Fibroblast of mammary gland (primary cell): ENCODE data around the gene RMND5B.
A peak's percentile ranks its signal among the peaks of the same experiment; 100 is the strongest.

ENCODE experiments used
- DNase-seq: peaks from one replicate; pipeline ENCODE4 v3.0.0-alpha.2; 2010; ENCODE audit warnings: low read depth
- H3K4me3 ChIP-seq: 2 replicates; pipeline ENCODE4 v1.5.1; 2011; ENCODE audit warnings: low read depth, mild to moderate bottlenecking, low read length, moderate library complexity; ENCODE audit not compliant: control insufficient read depth
- TF ChIP-seq, protein P1 (sequence below): conservative IDR thresholded peaks from 2 replicates; pipeline ENCODE4 v1.5.1; 2011; ENCODE audit warnings: low read depth, low read length, inconsistent platforms; ENCODE audit not compliant: control insufficient read depth, insufficient read depth

The RMND5B gene

DNA sequence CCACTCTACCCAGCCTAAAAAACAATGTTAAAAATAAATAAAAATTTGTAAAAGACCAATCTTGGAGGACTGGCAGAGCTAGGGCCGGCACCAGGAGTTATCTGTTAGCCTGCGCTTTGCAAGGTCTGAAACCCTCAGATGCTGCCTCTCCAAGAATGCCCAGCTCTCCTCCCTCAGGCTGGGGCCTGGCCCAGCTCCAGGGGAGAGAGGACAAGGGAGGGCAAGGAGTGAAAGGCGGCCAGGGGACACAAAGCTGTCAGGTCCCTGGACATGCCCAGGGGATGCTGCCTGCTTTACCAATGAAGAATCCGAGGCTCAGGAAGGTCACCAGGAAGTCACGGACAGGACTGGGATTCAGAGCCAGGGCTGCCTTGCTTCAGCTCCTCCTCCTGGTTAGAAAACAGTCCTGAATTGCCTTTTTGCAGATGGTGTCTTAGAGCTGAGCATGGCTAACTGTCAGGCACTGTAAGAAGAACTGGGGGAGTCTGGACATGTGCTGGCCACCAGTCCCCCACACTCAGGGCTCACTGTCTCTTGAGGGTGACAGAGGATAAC is 23.0 kb upstream of the RMND5B start:
- DNase-seq, result no peak
- no peak overlapping the region for H3K4me3 ChIP-seq
- TF ChIP-seq, protein P1, sequence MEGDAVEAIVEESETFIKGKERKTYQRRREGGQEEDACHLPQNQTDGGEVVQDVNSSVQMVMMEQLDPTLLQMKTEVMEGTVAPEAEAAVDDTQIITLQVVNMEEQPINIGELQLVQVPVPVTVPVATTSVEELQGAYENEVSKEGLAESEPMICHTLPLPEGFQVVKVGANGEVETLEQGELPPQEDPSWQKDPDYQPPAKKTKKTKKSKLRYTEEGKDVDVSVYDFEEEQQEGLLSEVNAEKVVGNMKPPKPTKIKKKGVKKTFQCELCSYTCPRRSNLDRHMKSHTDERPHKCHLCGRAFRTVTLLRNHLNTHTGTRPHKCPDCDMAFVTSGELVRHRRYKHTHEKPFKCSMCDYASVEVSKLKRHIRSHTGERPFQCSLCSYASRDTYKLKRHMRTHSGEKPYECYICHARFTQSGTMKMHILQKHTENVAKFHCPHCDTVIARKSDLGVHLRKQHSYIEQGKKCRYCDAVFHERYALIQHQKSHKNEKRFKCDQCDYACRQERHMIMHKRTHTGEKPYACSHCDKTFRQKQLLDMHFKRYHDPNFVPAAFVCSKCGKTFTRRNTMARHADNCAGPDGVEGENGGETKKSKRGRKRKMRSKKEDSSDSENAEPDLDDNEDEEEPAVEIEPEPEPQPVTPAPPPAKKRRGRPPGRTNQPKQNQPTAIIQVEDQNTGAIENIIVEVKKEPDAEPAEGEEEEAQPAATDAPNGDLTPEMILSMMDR, result no peak

DNA sequence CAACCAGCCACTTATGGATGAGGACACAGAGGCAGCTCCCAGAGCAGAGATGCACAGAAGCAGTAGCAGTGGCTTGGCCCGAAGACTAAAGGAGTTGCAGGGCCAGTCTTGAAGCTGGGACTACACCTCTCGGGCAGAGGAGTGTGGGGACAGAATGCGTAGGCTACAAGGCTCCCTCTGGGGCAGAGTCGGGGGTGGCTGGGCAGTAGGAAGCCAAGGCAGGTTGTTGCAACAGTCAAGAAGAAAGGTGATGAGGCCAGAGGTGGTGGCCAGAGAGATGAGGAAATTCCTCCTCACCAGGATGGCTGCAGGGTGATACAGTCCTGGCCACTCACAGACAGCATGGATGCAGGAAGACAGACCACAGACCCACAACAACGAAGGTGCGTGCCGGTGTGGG is 22.4 kb upstream of the RMND5B start:
- no peak for DNase-seq
- TF ChIP-seq, protein P1, result no peak
- no peak overlapping the region for H3K4me3 ChIP-seq

DNA sequence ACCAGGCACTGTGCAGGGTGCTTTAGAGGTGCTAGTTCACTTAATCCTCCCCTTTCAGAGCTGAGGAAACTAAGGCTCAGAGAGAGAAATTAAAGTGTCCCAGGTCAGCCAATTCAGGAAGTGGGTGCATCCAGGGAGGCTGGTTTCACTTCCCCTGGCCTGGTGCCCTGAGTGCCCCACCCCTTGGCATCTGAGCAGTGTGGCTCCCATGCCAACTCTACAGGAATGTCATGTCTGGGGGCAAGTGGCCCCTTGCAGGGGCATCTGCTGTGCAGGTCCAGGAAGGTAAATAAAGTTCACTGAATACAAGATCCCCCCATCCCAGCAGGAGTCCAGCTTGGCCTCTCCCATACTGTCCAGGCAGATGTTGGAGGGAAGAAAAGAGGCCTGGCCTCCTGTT is 21.8 kb upstream of the RMND5B start:
- no peak overlapping the region for H3K4me3 ChIP-seq
- TF ChIP-seq, protein P1, result no peak
- DNase-seq, result no peak

DNA sequence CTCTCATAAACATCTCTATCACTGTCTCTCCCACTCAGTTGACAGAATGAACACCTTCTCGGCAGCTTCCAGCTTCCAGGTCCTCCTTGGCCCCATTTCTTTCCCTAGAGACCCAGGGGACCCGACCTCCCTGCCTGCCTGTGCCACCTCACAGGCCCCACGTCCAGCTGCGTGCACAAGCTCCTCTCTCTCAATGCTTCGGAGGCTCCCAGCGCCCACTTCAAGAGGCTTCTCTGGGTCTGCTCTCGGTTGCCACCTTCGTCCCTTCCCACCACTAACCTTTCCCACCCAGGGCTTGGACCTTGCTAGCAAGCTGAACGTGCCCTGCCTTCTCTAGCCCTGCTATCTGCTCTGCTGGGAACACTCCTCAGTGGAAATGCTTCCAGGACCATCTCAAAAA is 20.3 kb upstream of the RMND5B start:
- H3K4me3 ChIP-seq, result no peak overlapping the region
- TF ChIP-seq, protein P1, result no peak
- no peak for DNase-seq

DNA sequence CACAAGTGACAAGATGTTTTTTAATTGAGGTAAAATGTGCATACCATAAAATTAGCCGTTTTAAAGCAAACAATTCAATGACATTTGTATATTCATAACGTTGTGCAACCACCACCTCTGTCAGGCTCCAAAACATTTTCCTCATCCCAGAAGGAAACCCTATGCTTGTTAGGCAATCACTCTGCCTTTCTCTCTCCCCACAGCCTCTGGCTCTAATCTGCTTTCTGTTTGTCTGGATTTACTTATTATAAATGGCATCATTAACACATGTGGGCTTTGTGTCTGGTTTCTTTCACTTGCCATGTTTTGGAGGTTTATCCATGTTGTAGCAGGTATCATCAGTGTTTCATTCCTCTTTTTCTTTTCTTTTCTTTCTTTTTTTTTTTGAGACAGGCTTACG is 18.9 kb upstream of the RMND5B start:
- no peak overlapping the region for H3K4me3 ChIP-seq
- TF ChIP-seq, protein P1, result no peak
- DNase-seq, result peak; percentile 68

DNA sequence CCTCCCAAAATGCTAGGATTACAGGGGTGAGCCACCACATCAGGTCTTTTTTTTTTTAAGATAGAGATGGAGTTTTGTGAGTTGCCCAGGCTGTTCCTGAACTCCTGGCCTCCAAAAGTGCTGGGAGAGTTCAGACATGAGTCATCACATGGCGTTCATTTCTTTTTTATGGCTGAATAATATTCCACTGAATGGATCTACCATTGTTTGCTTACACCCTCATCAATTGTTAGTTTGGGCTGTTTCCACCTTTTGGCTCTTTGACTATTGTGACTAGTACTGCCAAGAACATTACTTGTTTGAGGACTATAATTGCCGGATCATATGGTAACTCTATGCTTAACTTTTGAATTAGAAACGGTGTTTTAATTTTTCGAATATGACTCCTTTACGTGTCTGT is 18.3 kb upstream of the RMND5B start:
- no peak overlapping the region for H3K4me3 ChIP-seq
- TF ChIP-seq, protein P1, result no peak
- no peak for DNase-seq
